GM23248 (cell line): ENCODE results near the gene SLC4A4. TPM values are rescaled to one million over a fixed set of nuclear protein-coding genes. Genes with fewer than 3 reads are reported as not detected.

Experiments used
- DNase-seq: peaks from one replicate; pipeline ENCODE4 v3.0.0-alpha.2; 2015
- H2AFZ ChIP-seq: fragments of 200-600 bp; sonication (generic); 2 replicates; pipeline ENCODE4 v1.6.1; 2016; ENCODE audit warnings: antibody characterized with exemption
- H3F3A ChIP-seq: fragments of 200-600 bp; sonication (generic); 2 replicates; pipeline ENCODE4 v1.6.1; 2016; ENCODE audit warnings: mild to moderate bottlenecking, antibody characterized with exemption, mixed run types; ENCODE audit not compliant: insufficient read depth
- H3K27ac ChIP-seq: fragments of 200-600 bp; sonication (generic); 2 replicates; pipeline ENCODE4 v1.5.1; 2016; ENCODE audit warnings: mild to moderate bottlenecking
- H3K27me3 ChIP-seq: fragments of 200-600 bp; sonication (generic); replicated peaks from 2 replicates; pipeline ENCODE4 v1.6.1; 2016; ENCODE audit warnings: mild to moderate bottlenecking; ENCODE audit not compliant: insufficient read depth
- H3K36me3 ChIP-seq: fragments of 200-600 bp; sonication (generic); 2 replicates; pipeline ENCODE4 v1.6.1; 2016; ENCODE audit warnings: low read depth, mild to moderate bottlenecking
- H3K4me1 ChIP-seq: fragments of 200-600 bp; sonication (generic); 2 replicates; pipeline ENCODE4 v1.6.1; 2016; ENCODE audit warnings: mild to moderate bottlenecking; ENCODE audit not compliant: insufficient read depth
- H3K4me2 ChIP-seq: fragments of 200-600 bp; sonication (generic); one replicate; pipeline ENCODE4 v1.6.1; 2016; ENCODE audit warnings: mild to moderate bottlenecking; ENCODE audit not compliant: unreplicated experiment
- H3K4me3 ChIP-seq: fragments of 200-600 bp; sonication (generic); 2 replicates; pipeline ENCODE4 v1.5.1; 2016; ENCODE audit warnings: mild to moderate bottlenecking
- H3K79me2 ChIP-seq: fragments of 200-600 bp; sonication (generic); 2 replicates; pipeline ENCODE4 v1.6.1; 2016; ENCODE audit warnings: mild to moderate bottlenecking; ENCODE audit not compliant: insufficient read depth
- H3K9ac ChIP-seq: fragments of 200-600 bp; sonication (generic); 2 replicates; pipeline ENCODE4 v1.6.1; 2016; ENCODE audit warnings: mild to moderate bottlenecking
- H3K9me2 ChIP-seq: fragments of 200-600 bp; sonication (generic); 2 replicates; pipeline ENCODE4 v1.6.1; 2016; ENCODE audit warnings: mixed run types, mild to moderate bottlenecking, moderate library complexity; ENCODE audit not compliant: insufficient read depth
- H3K9me3 ChIP-seq: fragments of 200-600 bp; sonication (generic); one replicate; pipeline ENCODE4 v1.6.1; 2017; ENCODE audit warnings: low read depth
- H4K20me1 ChIP-seq: fragments of 200-600 bp; sonication (generic); 2 replicates; pipeline ENCODE4 v1.6.0; 2016; ENCODE audit not compliant: insufficient read depth
- EZH2 ChIP-seq: fragments of 200-600 bp; sonication (generic); IDR thresholded peaks from 2 replicates; pipeline ENCODE4 v1.6.1; 2018; ENCODE audit warnings: antibody characterized with exemption, mild to moderate bottlenecking; ENCODE audit not compliant: insufficient read depth, poor library complexity, severe bottlenecking
- EZH2phosphoT487 ChIP-seq: fragments of 200-600 bp; sonication (generic); IDR thresholded peaks from 2 replicates; pipeline ENCODE4 v1.6.1; 2018; ENCODE audit warnings: antibody characterized with exemption, moderate library complexity, mild to moderate bottlenecking, low read depth; ENCODE audit not compliant: insufficient read depth
- WGBS, 2 experiments: methylation state at CpG; one replicate each; pipeline ENCODE4 v1.1.6; 2015 to 2017; ENCODE audit warnings: low lambda C conversion rate in 2 of 2, low coverage in 1 of 2; ENCODE audit errors: missing lambda C conversion rate in 2 of 2; 5-methylcytosine and 5-hydroxymethylcytosine counted together
- in situ Hi-C: fragments of 300-500 bp; cut with MboI; formaldehyde crosslinking; loops from 2 replicates; pipeline ENCODE4 v1.15.0; 2020
- polyA plus RNA-seq: library from polyadenylated mRNA; unstranded; fragments of >200 nt; fragmentation: Nextera tagmentation; extraction: Ambion mirVana; gene quantifications from 2 replicates; pipeline ENCODE4 v1.2.1, GENCODE V29; 2016
- total RNA-seq: library from RNA; depleted of rRNA; stranded (reverse); fragments of >200 nt; shearing (Covaris generic); gene quantifications from 2 replicates; pipeline ENCODE4 v1.2.3, GENCODE V29; 2014

The SLC4A4 gene
- total and polyA plus RNA-seq, 2 experiments from 2014 or later = 7.2 to 11.5 TPM

DNA sequence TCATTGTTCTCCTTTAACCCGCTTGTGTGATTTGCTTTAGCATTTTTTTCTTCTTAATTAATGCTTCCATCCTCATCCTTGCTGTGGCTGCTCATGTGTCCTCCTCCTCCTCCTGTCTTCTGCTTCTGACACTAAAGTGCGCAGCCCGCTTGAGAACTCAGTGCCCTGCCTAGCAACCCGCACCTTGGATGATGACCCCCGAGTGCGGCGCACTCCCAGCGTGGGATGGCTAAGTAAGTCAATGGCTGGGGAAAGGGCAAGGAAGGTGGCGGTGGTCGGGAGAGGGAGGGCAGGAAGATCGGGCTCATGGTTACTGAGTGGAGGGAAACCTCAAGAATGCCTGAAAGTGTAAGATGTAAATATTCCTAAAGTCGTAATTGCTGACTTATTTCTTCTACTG, 30.1 kb downstream of the SLC4A4 start:
- H3K4me1 ChIP-seq = no peaks in the 10 kb centered on the region
- in situ Hi-C loops = no loop called here
- H3K9me3 ChIP-seq = no peaks in the 10 kb centered on the region
- no peak overlapping the region for H3K27ac ChIP-seq
- no peaks in the 10 kb centered on the region for H3K9me2 ChIP-seq
- no peak for TF ChIP-seq EZH2phosphoT487
- TF ChIP-seq EZH2 = no peak
- no peak overlapping the region for H2AFZ ChIP-seq
- H3K4me2 ChIP-seq = no peak overlapping the region
- H3K9ac ChIP-seq = no peak overlapping the region
- H3K79me2 ChIP-seq = no peaks in the 10 kb centered on the region
- no peaks in the 10 kb centered on the region for H3K27me3 ChIP-seq
- H3F3A ChIP-seq = no peaks in the 10 kb centered on the region
- 96 to 99% methylated on average over 12 of the region's 12 CpGs for WGBS, 2 experiments
- H3K4me3 ChIP-seq = no peak overlapping the region
- no peaks in the 10 kb centered on the region for H3K36me3 ChIP-seq
- DNase-seq = no peak
- no peaks in the 10 kb centered on the region for H4K20me1 ChIP-seq

DNA sequence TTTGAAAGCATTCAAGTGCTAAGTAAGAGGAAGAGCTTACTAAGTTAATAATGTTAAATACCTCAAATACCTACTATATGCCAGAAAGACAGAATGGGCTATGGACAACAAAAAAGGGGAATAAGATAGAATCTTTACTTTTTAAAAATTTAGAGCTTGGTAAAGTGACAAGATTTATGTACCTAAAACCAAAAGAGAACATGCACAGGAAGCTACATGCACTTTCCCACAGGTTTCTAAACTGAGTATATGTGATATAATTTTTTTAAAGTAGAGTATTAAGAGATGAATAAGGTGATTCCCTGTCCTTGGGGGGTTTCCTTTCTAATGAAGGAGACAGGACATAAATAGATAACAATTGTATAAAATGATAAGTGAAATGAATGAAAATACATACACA, 30.7 kb downstream of the SLC4A4 start:
- Histone ChIP-seq H2AFZ (no peak overlapping the region), H3K4me1 (no peaks in the 10 kb centered on the region), H3K79me2 (no peaks in the 10 kb centered on the region), H3K9me3 (no peaks in the 10 kb centered on the region), H3K36me3 (no peaks in the 10 kb centered on the region), H3K4me3 (no peak overlapping the region), H3K9me2 (no peaks in the 10 kb centered on the region), H3F3A (no peaks in the 10 kb centered on the region; the same call in 1 of the 2 replicates), H4K20me1 (no peaks in the 10 kb centered on the region), H3K27ac (no peak overlapping the region), H3K9ac (no peak overlapping the region), H3K4me2 (no peak overlapping the region), H3K27me3 (no peaks in the 10 kb centered on the region)
- TF ChIP-seq EZH2 = no peak
- no peak for TF ChIP-seq EZH2phosphoT487
- no peak for DNase-seq
- in situ Hi-C loops = no loop called here

DNA sequence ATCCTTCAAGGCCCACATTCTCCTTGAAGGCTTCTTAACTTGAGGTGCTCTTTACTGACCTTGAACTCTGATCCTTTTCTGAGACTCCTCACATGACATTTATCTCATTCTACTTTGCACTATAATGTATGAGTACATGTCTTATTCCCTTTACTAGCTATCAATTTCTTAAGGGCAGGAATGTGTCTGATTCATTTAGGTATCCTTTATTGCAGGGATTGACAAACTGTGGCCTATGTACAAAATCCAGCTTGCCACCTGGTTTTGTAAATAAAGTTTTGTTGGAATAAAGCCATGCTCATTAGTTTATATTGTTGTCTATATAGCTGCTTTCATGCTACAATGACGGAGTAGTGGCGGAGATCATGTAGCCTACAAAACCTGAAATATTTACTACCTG, 36.7 kb downstream of the SLC4A4 start:
- no peak for TF ChIP-seq EZH2
- no peak for TF ChIP-seq EZH2phosphoT487
- Histone ChIP-seq H3K27ac (no peak overlapping the region), H3K79me2 (no peaks in the 10 kb centered on the region), H3F3A (peaks cover 9% of the 10 kb centered on the region; the same call in 1 of the 2 replicates), H3K4me2 (no peak overlapping the region), H2AFZ (no peak overlapping the region), H3K9me3 (no peaks in the 10 kb centered on the region), H4K20me1 (no peaks in the 10 kb centered on the region), H3K4me3 (no peak overlapping the region), H3K27me3 (no peaks in the 10 kb centered on the region), H3K4me1 (peaks cover 10% of the 10 kb centered on the region), H3K36me3 (no peaks in the 10 kb centered on the region), H3K9me2 (no peaks in the 10 kb centered on the region), H3K9ac (no peak overlapping the region)
- in situ Hi-C loops = no loop called here
- DNase-seq = no peak
- WGBS, 2 experiments = 98% methylated on average over 2 of the region's 2 CpGs

DNA sequence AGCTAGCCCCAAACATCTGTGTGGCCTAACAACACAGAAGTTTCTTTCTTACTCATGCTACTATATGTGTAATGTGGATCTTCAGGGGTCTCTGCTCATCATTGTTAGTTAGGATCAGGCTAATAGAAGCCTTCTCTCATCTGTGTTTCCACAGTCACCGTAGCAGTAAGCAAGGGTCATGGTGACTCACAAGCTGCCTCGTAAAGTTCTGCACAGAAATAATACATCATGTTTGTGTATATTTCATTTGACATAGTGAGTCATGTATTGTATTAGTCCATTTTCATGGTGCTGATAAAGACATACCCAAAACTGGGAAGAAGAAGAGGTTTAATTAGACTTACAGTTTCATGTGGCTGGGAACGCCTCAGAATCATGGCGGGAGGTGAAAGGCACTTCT, 38.7 kb downstream of the SLC4A4 start:
- TF ChIP-seq EZH2 (no peak), EZH2phosphoT487 (no peak)
- Histone ChIP-seq H3K79me2 (no peaks in the 10 kb centered on the region), H3K27ac (0 out of 2 replicates have a peak overlapping the region, but pooled peaks have one; percentile 9), H3K9ac (no peak overlapping the region), H2AFZ (no peak overlapping the region), H3K4me2 (no peak overlapping the region), H3K4me3 (no peak overlapping the region), H4K20me1 (no peaks in the 10 kb centered on the region), H3K4me1 (peaks cover 15% of the 10 kb centered on the region), H3F3A (peaks cover 15% of the 10 kb centered on the region; the same call in 1 of the 2 replicates), H3K9me2 (no peaks in the 10 kb centered on the region), H3K27me3 (no peaks in the 10 kb centered on the region), H3K36me3 (no peaks in the 10 kb centered on the region), H3K9me3 (no peaks in the 10 kb centered on the region)
- DNase-seq = peak; percentile 83
- 45 to 48% methylated on average over 4 of the region's 4 CpGs for WGBS, 2 experiments
- in situ Hi-C loops = no loop called here

DNA sequence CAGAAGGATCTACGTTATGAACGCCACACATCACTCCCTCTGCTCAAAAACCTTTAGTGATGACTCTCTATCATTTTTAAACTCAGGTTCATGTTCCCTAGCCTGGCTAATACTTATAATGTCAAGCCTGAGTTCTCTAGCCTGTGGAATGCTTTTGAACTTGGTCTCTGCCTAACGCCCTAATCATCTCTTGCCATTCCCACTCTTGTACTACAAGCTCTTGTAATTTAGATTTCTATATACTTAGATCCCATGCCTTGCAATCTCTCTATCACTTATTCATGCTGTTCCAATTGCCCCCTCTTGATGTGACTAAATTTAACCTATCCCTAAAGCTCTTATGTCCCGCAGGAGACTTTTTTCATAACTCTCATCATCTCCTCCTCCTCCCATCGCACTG, 40.3 kb downstream of the SLC4A4 start:
- Histone ChIP-seq H3K9me3 (no peaks in the 10 kb centered on the region), H2AFZ (no peak overlapping the region), H3K36me3 (no peaks in the 10 kb centered on the region), H3K4me3 (no peak overlapping the region), H3K79me2 (no peaks in the 10 kb centered on the region), H3K9me2 (no peaks in the 10 kb centered on the region), H3K27me3 (no peaks in the 10 kb centered on the region), H3F3A (peaks cover 15% of the 10 kb centered on the region; the same call in 1 of the 2 replicates), H3K4me2 (no peak overlapping the region), H4K20me1 (no peaks in the 10 kb centered on the region), H3K27ac (no peak overlapping the region), H3K9ac (no peak overlapping the region), H3K4me1 (peaks cover 15% of the 10 kb centered on the region)
- in situ Hi-C loops = no loop called here
- TF ChIP-seq EZH2 = no peak
- TF ChIP-seq EZH2phosphoT487 = no peak
- 97 to 99% methylated on average over 5 of the region's 5 CpGs for WGBS, 2 experiments
- no peak for DNase-seq
